ENCODE results near the gene SLC36A1. TPM values are rescaled to one million over a fixed set of nuclear protein-coding genes. Genes with fewer than 3 reads are reported as not detected.

Gene SLC36A1
- total RNA-seq, 2 experiments from 2014 or later = 11.6 to 12.1 TPM

- TF ChIP-seq CTCF (conservative IDR thresholded peaks at IDR 0.05; ENCODE audit: low read length) = no peak
- TF ChIP-seq EZH2phosphoT487 (IDR thresholded peaks at IDR 0.05; ENCODE audit: borderline replicate concordance, low read depth, low read length) = no peak
- CTCF ChIA-PET (ENCODE audit: unreplicated experiment) = no interaction called here
- Histone ChIP-seq H4K20me1 (ENCODE audit: insufficient read depth, low read length) (no peaks in the 10 kb centered on the region), H3K36me3 (ENCODE audit: insufficient read depth, low read length) (0 out of 2 replicates have a peak, but pooled peaks cover 3% of the 10 kb centered on the region), H2AFZ (ENCODE audit: low read length) (no peak overlapping the region), H3K9me3 (ENCODE audit: low read length) (no peaks in the 10 kb centered on the region), H3K4me3 (ENCODE audit: low read depth, low read length, poor library complexity, severe bottlenecking) (no peak overlapping the region), H3K4me2 (ENCODE audit: low read length) (no peak overlapping the region), H3K4me1 (ENCODE audit: insufficient read depth, low read length, poor library complexity, severe bottlenecking) (no peaks in the 10 kb centered on the region), H3K27ac (ENCODE audit: low read depth, low read length, poor library complexity, severe bottlenecking) (no peak overlapping the region), H3K79me2 (ENCODE audit: insufficient read depth, low read depth, low read length) (no peaks in the 10 kb centered on the region), H3K9me2 (ENCODE audit: insufficient read depth, low read length) (no peaks in the 10 kb centered on the region)
- POLR2A ChIA-PET = interaction anchor here (0.9 kb wide), 1 partner anchor 205 kb away, joined by 3 read pairs; no protein-coding TSS in a partner anchor
- DNase-seq (ENCODE audit: low spot score) = no peak
- intact Hi-C loops (cut with micrococcal nuclease; ENCODE audit: unreplicated experiment) = no loop called here
- no TSS peak for BruUV-seq (replicated peaks)
These were observed 46.3 kb downstream of the SLC36A1 start for GRCh38 chr5:151493665-151494064.

- POLR2A ChIA-PET = no interaction called here
- Histone ChIP-seq H3K9me3 (ENCODE audit: low read length) (no peaks in the 10 kb centered on the region), H3K79me2 (ENCODE audit: insufficient read depth, low read depth, low read length) (no peaks in the 10 kb centered on the region), H2AFZ (ENCODE audit: low read length) (no peak overlapping the region), H3K4me1 (ENCODE audit: insufficient read depth, low read length, poor library complexity, severe bottlenecking) (no peaks in the 10 kb centered on the region), H3K9me2 (ENCODE audit: insufficient read depth, low read length) (no peaks in the 10 kb centered on the region), H3K27ac (ENCODE audit: low read depth, low read length, poor library complexity, severe bottlenecking) (no peak overlapping the region), H3K36me3 (ENCODE audit: insufficient read depth, low read length) (no peaks in the 10 kb centered on the region), H4K20me1 (ENCODE audit: insufficient read depth, low read length) (no peaks in the 10 kb centered on the region), H3K4me2 (ENCODE audit: low read length) (no peak overlapping the region), H3K4me3 (ENCODE audit: low read depth, low read length, poor library complexity, severe bottlenecking) (no peak overlapping the region)
- TF ChIP-seq EZH2phosphoT487 (IDR thresholded peaks at IDR 0.05; ENCODE audit: borderline replicate concordance, low read depth, low read length) (no peak), CTCF (conservative IDR thresholded peaks at IDR 0.05; ENCODE audit: low read length) (no peak)
- intact Hi-C loops (cut with micrococcal nuclease; ENCODE audit: unreplicated experiment) = no loop called here
- CTCF ChIA-PET (ENCODE audit: unreplicated experiment) = no interaction called here
- no peak for DNase-seq (ENCODE audit: low spot score)
- no TSS peak for BruUV-seq (replicated peaks)
These were observed 47.9 kb downstream of the SLC36A1 start for GRCh38 chr5:151495320-151495719.

GRCh38 chr5:151496041-151496484 lies 48.7 kb downstream of the SLC36A1 start:
- H3K4me1 ChIP-seq (ENCODE audit: insufficient read depth, low read length, poor library complexity, severe bottlenecking) = no peaks in the 10 kb centered on the region
- no peaks in the 10 kb centered on the region for H3K79me2 ChIP-seq (ENCODE audit: insufficient read depth, low read depth, low read length)
- no peaks in the 10 kb centered on the region for H3K9me2 ChIP-seq (ENCODE audit: insufficient read depth, low read length)
- ChIA-PET POLR2A (no interaction called here), CTCF (ENCODE audit: unreplicated experiment) (no interaction called here)
- H3K9me3 ChIP-seq (ENCODE audit: low read length) = no peaks in the 10 kb centered on the region
- H3K4me2 ChIP-seq (ENCODE audit: low read length) = no peak overlapping the region
- no peaks in the 10 kb centered on the region for H4K20me1 ChIP-seq (ENCODE audit: insufficient read depth, low read length)
- no peak for DNase-seq (ENCODE audit: low spot score)
- no peak for TF ChIP-seq EZH2phosphoT487 (IDR thresholded peaks at IDR 0.05; ENCODE audit: borderline replicate concordance, low read depth, low read length)
- intact Hi-C loops (cut with micrococcal nuclease; ENCODE audit: unreplicated experiment) = no loop called here
- no peaks in the 10 kb centered on the region for H3K36me3 ChIP-seq (ENCODE audit: insufficient read depth, low read length)
- H2AFZ ChIP-seq (ENCODE audit: low read length) = no peak overlapping the region
- H3K4me3 ChIP-seq (ENCODE audit: low read depth, low read length, poor library complexity, severe bottlenecking) = no peak overlapping the region
- BruUV-seq (replicated peaks) = no TSS peak
- H3K27ac ChIP-seq (ENCODE audit: low read depth, low read length, poor library complexity, severe bottlenecking) = no peak overlapping the region
